GDM1 (cell line): ENCODE measurements around the gene SLC26A9.

ENCODE experiments used
- DNase-seq: peaks from one replicate; lab custom pipeline; 2025; lab: John Stamatoyannopoulos, UW

The SLC26A9 gene

GRCh38 chr1:205947024-205947423 is 3.8 kb upstream of the SLC26A9 start:
- DNase-seq: no peak

- DNase-seq: no peak
Measured at GRCh38 chr1:205945069-205945468, 1.8 kb upstream of the SLC26A9 start.

GRCh38 chr1:205944525-205944924 is 1.3 kb upstream of the SLC26A9 start:
- no peak for DNase-seq

GRCh38 chr1:205942631-205943159 is 561 bp downstream of the SLC26A9 start:
- no peak for DNase-seq

- no peak for DNase-seq
Measured at GRCh38 chr1:205940710-205941109, 2.5 kb downstream of the SLC26A9 start.

GRCh38 chr1:205939690-205940330 is 3.4 kb downstream of the SLC26A9 start:
- no peak for DNase-seq

GRCh38 chr1:205938682-205939081 is 4.6 kb downstream of the SLC26A9 start:
- DNase-seq: no peak

- no peak for DNase-seq
Measured at GRCh38 chr1:205936846-205937586, 6.2 kb downstream of the SLC26A9 start.

- DNase-seq: no peak
Measured at GRCh38 chr1:205936311-205936710, 6.9 kb downstream of the SLC26A9 start.

GRCh38 chr1:205935869-205936268 is 7.4 kb downstream of the SLC26A9 start:
- DNase-seq: no peak

GRCh38 chr1:205934788-205935187 is 8.5 kb downstream of the SLC26A9 start:
- DNase-seq: no peak

GRCh38 chr1:205933671-205934618 is 9.3 kb downstream of the SLC26A9 start:
- DNase-seq: no peak

- DNase-seq: no peak
Measured at GRCh38 chr1:205932776-205933175, 10.5 kb downstream of the SLC26A9 start.

- no peak for DNase-seq
Measured at GRCh38 chr1:205930799-205931281, 12.4 kb downstream of the SLC26A9 start.

- no peak for DNase-seq
Measured at GRCh38 chr1:205930195-205930577, 13.1 kb downstream of the SLC26A9 start.

GRCh38 chr1:205929496-205930194 is 13.6 kb downstream of the SLC26A9 start:
- DNase-seq: no peak

- no peak for DNase-seq
Measured at GRCh38 chr1:205928317-205928716, 14.9 kb downstream of the SLC26A9 start.

GRCh38 chr1:205927676-205928075 is 15.6 kb downstream of the SLC26A9 start:
- no peak for DNase-seq

GRCh38 chr1:205927247-205927646 is 16.0 kb downstream of the SLC26A9 start:
- no peak for DNase-seq

GRCh38 chr1:205926636-205927035 is 16.6 kb downstream of the SLC26A9 start:
- no peak for DNase-seq

- no peak for DNase-seq
Measured at GRCh38 chr1:205926213-205926612, 17.0 kb downstream of the SLC26A9 start.

- DNase-seq: no peak
Measured at GRCh38 chr1:205925736-205926135, 17.5 kb downstream of the SLC26A9 start.
